Effector memory CD8-positive, alpha-beta T cell (primary cell): Measurements from ENCODE around the gene MORF4L1.
"Not testable (repeated sequence)": the region's sequence is repeated elsewhere in the genome, so short reads cannot be mapped to it uniquely, and the experiment has no call there.

Source experiments
- ATAC-seq: fragments of 150-1000 bp; cut with Tn5 transposase; replicated peaks from 2 replicates; pipeline ENCODE4 v1.10.0; 2021; ENCODE audit warnings: mild to moderate bottlenecking, moderate library complexity
- DNase-seq, 3 experiments: peaks; one replicate each; pipeline ENCODE4 v3.0.0; 2021
- H3K27ac Mint-ChIP-seq, 2 donors: one replicate each; pipeline ENCODE4 v1.8.0; 2022; ENCODE audit warnings: mild to moderate bottlenecking in 2 of 2, mixed read lengths in 2 of 2, moderate library complexity in 2 of 2
- H3K27me3 Mint-ChIP-seq, 2 donors: one replicate each; pipeline ENCODE4 v1.8.0; 2022; ENCODE audit warnings: mixed read lengths in 2 of 2
- H3K36me3 Mint-ChIP-seq: one replicate; pipeline ENCODE4 v1.8.0; 2022; ENCODE audit warnings: mild to moderate bottlenecking, moderate library complexity, mixed read lengths; ENCODE audit not compliant: insufficient read depth
- H3K4me1 Mint-ChIP-seq, 2 donors: one replicate each; pipeline ENCODE4 v1.8.0; 2022; ENCODE audit warnings: low read depth in 2 of 2, mixed read lengths in 2 of 2
- H3K4me3 Mint-ChIP-seq, 2 donors: one replicate each; pipeline ENCODE4 v1.8.0; 2022; ENCODE audit warnings: mild to moderate bottlenecking in 2 of 2, mixed read lengths in 2 of 2, moderate library complexity in 2 of 2
- H3K9me3 Mint-ChIP-seq, 2 donors: one replicate each; pipeline ENCODE4 v1.8.0; 2022; ENCODE audit warnings: mixed read lengths in 2 of 2

MORF4L1 gene

DNA sequence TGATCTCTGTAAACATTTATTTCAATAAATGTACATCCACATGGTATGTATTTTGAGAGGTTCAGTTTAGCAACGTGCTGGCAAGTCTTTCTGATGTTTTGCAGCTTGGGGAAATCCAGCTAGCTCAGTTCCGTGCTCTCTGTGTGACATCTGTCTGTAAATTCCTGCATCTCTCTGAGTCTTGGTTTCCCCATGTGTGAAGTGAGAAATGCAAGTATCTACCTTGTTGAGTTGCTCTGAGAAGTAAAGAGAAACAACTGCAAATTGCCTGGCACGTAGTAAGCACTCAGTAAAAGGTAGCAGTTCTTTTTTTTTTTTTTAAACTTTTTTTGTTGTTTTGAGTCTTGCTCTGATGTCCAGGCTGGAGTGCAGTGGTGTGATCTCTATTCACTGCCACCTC, 30.2 kb upstream of the MORF4L1 start:
- ATAC-seq = no peak
- H3K4me3 Mint-ChIP-seq = no peak overlapping the region
- peaks cover 0 to 3% of the 10 kb centered on the region in 2 donors for H3K4me1 Mint-ChIP-seq
- no peaks in the 10 kb centered on the region for H3K36me3 Mint-ChIP-seq
- no peak for DNase-seq
- peaks cover 0 to 10% of the 10 kb centered on the region in 2 donors for H3K27me3 Mint-ChIP-seq
- no peaks in the 10 kb centered on the region for H3K9me3 Mint-ChIP-seq
- peak overlapping the region; percentile 11 to 52 for H3K27ac Mint-ChIP-seq

GRCh38 chr15:78846906-78847305, 25.8 kb upstream of the MORF4L1 start:
- not testable (repeated sequence) for H3K36me3 Mint-ChIP-seq, H3K9me3 Mint-ChIP-seq, ATAC-seq, H3K27me3 Mint-ChIP-seq, H3K4me3 Mint-ChIP-seq, H3K27ac Mint-ChIP-seq, H3K4me1 Mint-ChIP-seq, DNase-seq

GRCh38 chr15:78847387-78847906, 25.2 kb upstream of the MORF4L1 start:
- not testable (repeated sequence) for H3K4me3 Mint-ChIP-seq, DNase-seq, H3K36me3 Mint-ChIP-seq, H3K4me1 Mint-ChIP-seq, H3K27me3 Mint-ChIP-seq, H3K9me3 Mint-ChIP-seq, ATAC-seq, H3K27ac Mint-ChIP-seq

DNA sequence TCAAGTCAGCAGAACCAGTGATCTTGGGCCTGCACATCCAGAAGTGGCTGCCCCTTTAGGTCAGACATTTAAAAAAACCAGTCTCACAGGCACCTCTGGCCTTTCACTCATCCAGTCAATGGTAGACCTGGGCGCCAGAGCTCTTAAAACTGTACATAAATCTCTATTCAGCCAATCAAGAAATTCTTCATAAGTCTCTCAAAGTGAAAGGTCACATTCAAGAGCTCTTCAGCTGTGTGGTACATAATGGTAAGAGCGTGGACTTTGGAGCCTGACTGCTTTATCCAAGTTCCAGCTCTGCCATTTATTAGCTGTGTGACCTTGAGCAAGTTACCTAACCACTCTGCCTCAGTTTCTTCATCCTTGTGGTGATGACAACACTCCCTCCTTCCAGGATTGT, 22.3 kb upstream of the MORF4L1 start:
- H3K27me3 Mint-ChIP-seq = peaks cover 6 to 18% of the 10 kb centered on the region in 2 donors
- no peaks in the 10 kb centered on the region for H3K4me1 Mint-ChIP-seq
- H3K9me3 Mint-ChIP-seq = no peaks in the 10 kb centered on the region
- H3K27ac Mint-ChIP-seq = no peak overlapping the region
- no peak overlapping the region for H3K4me3 Mint-ChIP-seq
- no peaks in the 10 kb centered on the region for H3K36me3 Mint-ChIP-seq
- DNase-seq = no peak
- ATAC-seq = no peak

- Mint-ChIP-seq H3K36me3 (no peaks in the 10 kb centered on the region), H3K4me3 (no peak overlapping the region), H3K9me3 (no peaks in the 10 kb centered on the region), H3K27me3 (peaks cover 6 to 18% of the 10 kb centered on the region in 2 donors), H3K4me1 (no peaks in the 10 kb centered on the region), H3K27ac (no peak overlapping the region)
- no peak for DNase-seq
- ATAC-seq = no peak
Measured at GRCh38 chr15:78850941-78851755, 21.5 kb upstream of the MORF4L1 start.

DNA sequence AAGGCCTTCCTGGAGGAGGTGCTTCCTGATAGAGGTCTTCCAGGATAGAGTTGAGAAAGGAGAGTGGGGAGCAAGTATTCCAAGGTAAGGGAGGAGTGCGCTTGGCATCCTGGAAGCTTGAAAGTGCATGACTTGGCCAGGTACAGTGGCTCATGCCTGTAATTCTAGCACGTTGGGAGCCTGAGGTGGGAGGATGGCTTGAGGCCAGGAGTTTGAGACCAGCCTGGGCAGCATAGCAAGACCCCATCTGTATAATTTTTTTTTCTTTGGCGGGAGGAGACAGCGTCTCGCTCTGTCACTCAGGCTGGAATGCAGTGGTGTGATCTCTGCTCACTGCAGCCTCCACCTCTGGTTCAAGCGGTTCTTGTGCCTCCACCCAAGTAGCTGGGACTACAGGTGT, 19.2 kb upstream of the MORF4L1 start:
- Mint-ChIP-seq H3K4me1 (no peaks in the 10 kb centered on the region), H3K27me3 (peaks cover 6 to 18% of the 10 kb centered on the region in 2 donors), H3K4me3 (no peak overlapping the region), H3K27ac (no peak overlapping the region), H3K9me3 (no peaks in the 10 kb centered on the region), H3K36me3 (no peaks in the 10 kb centered on the region)
- ATAC-seq = no peak
- DNase-seq = no peak

DNA sequence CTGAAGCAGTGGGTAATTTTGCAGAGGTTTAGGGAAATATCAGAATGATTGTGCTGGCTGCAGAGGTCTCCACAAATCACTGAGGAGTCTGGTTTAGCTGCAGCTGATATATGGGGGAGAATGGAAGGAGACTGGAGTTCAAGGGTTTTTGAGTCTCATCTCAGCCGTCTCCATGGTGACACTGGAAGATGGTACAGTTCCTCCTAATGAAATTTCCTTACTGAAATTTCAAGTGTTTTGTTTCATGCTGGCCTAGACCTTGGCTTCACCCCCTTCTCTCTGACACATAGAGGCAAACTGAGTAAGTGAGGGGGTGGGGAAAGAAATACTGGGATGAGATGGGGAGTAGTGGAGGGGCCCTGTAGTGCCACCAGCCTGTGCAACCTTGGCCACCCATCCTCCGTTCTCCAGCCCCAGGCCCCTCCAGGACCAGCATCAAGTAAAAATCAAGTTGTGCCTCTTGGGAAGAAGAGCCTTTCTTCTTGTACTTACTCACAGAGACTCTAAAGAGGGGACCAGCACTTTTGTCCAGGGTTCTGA, 17.8 kb upstream of the MORF4L1 start:
- ATAC-seq = no peak
- no peak overlapping the region for H3K27ac Mint-ChIP-seq
- H3K4me1 Mint-ChIP-seq = peaks cover 1% of the 10 kb centered on the region in 2 donors

GRCh38 chr15:78855746-78856145, 16.9 kb upstream of the MORF4L1 start:
- Mint-ChIP-seq H3K27ac (no peak overlapping the region), H3K27me3 (peaks cover 6 to 18% of the 10 kb centered on the region in 2 donors), H3K4me1 (peaks cover 3 to 5% of the 10 kb centered on the region in 2 donors), H3K9me3 (no peaks in the 10 kb centered on the region), H3K4me3 (no peak overlapping the region), H3K36me3 (peaks cover 9% of the 10 kb centered on the region)
- ATAC-seq (no peak), DNase-seq (no peak)

More for the DNA sequence above, 17.8 kb upstream of the MORF4L1 start:
- Mint-ChIP-seq H3K9me3 (no peaks in the 10 kb centered on the region), H3K27me3 (peaks cover 6 to 18% of the 10 kb centered on the region in 2 donors), H3K4me3 (no peak overlapping the region), H3K36me3 (peaks cover 1% of the 10 kb centered on the region)
- no peak for DNase-seq

DNA sequence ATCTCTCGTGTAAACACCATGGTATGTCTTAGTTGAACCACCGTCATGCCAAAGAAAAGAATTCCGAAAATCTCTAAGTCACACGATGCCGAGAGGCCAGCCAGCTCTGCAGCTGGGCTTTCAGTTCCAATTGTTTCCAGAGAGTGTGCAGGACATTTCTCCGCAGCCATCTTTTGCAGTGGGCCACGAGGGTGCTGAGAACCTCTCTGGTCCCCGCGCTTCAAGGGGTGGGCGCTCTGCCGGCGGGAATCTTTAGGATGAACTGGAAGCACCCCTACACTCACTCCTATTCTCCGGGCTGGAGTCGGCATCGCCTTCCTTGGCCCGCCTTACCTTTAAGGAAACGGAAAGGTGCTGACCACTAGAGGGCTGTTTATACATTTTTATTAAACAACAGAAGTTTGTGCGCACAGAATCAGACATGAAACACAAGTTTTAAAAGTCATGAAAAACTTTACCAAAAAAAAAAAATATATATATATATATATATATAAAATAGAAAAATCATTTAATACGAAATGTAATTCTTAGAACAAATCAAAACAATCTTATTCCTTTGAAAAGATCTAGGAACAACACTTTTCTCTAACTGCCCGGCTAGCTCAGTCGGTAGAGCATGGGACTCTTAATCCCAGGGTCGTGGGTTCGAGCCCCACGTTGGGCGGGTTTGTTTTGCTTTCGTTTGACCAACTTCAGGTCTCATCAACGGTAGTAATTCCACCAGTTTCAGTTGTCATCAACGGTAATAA, 12.5 kb upstream of the MORF4L1 start:
- peak; percentile 83 for ATAC-seq
- Mint-ChIP-seq H3K27ac (peak overlapping the region; percentile 91 to 95), H3K27me3 (no peaks in the 10 kb centered on the region), H3K4me1 (peaks cover 3 to 5% of the 10 kb centered on the region in 2 donors), H3K36me3 (peaks cover 12% of the 10 kb centered on the region), H3K9me3 (no peaks in the 10 kb centered on the region), H3K4me3 (peak overlapping the region; percentile 82)
- DNase-seq = peak; percentile 60 to 74 (median 63)

GRCh38 chr15:78865585-78865984, 7.1 kb upstream of the MORF4L1 start:
- H3K36me3 Mint-ChIP-seq, H3K27ac Mint-ChIP-seq, ATAC-seq, H3K9me3 Mint-ChIP-seq, H3K4me1 Mint-ChIP-seq, H3K4me3 Mint-ChIP-seq, H3K27me3 Mint-ChIP-seq, DNase-seq: not testable (repeated sequence)

GRCh38 chr15:78866031-78866430, 6.7 kb upstream of the MORF4L1 start:
- H3K27me3 Mint-ChIP-seq, H3K4me3 Mint-ChIP-seq, ATAC-seq, H3K9me3 Mint-ChIP-seq, DNase-seq, H3K4me1 Mint-ChIP-seq, H3K36me3 Mint-ChIP-seq, H3K27ac Mint-ChIP-seq: not testable (repeated sequence)

DNA sequence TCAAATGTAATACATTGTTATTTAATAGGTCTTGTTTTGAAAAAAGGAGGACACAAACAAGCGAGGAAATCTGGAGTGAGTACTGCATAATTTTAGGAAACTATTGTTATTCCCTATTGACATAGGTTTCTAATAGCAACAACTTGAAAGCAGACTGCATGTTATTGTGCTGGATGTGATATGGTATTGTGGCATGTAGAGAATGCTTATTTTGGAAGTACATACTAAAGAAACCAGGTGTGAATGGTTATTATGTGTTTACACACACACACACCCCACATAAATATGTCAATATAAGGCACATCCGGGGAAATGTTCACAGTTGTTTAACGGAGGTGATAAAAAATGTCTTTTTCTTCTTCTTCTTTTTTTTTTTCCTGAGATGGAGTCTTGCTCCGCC, 5.9 kb upstream of the MORF4L1 start:
- no peaks in the 10 kb centered on the region for H3K4me1 Mint-ChIP-seq
- no peak for ATAC-seq

GRCh38 chr15:78868366-78868765, 4.3 kb upstream of the MORF4L1 start:
- Mint-ChIP-seq H3K36me3 (peaks cover 17% of the 10 kb centered on the region), H3K4me1 (no peaks in the 10 kb centered on the region), H3K27ac (no peak overlapping the region), H3K27me3 (no peaks in the 10 kb centered on the region), H3K4me3 (no peak overlapping the region), H3K9me3 (no peaks in the 10 kb centered on the region)
- DNase-seq = no peak
- ATAC-seq = no peak

More for the DNA sequence above, 5.9 kb upstream of the MORF4L1 start:
- no peak for DNase-seq
- Mint-ChIP-seq H3K27ac (no peak overlapping the region), H3K36me3 (peaks cover 2% of the 10 kb centered on the region), H3K27me3 (no peaks in the 10 kb centered on the region), H3K9me3 (no peaks in the 10 kb centered on the region), H3K4me3 (no peak overlapping the region)
